Measurements from ENCODE around the gene RSBN1.

RSBN1 gene

GRCh38 chr1:113784104-113784779 is 28.0 kb downstream of the RSBN1 start:
- in situ Hi-C loops (cut with MboI; ENCODE audit: low sequenced_read_pairs, unreplicated experiment), result no loop called here
- peak; percentile 17 for DNase-seq (ENCODE audit: low spot score)
- no peak for TF ChIP-seq CTCF (IDR thresholded peaks at IDR 0.05; ENCODE audit: borderline replicate concordance, control extremely low read depth, extremely low read depth, insufficient read depth, missing control alignments)

GRCh38 chr1:113783254-113784103 is 28.8 kb downstream of the RSBN1 start:
- in situ Hi-C loops (cut with MboI; ENCODE audit: low sequenced_read_pairs, unreplicated experiment), result no loop called here
- DNase-seq (ENCODE audit: low spot score), result peak; percentile 9
- TF ChIP-seq CTCF (IDR thresholded peaks at IDR 0.05; ENCODE audit: borderline replicate concordance, control extremely low read depth, extremely low read depth, insufficient read depth, missing control alignments), result no peak

- DNase-seq (ENCODE audit: low spot score), result no peak
- in situ Hi-C loops (cut with MboI; ENCODE audit: low sequenced_read_pairs, unreplicated experiment), result no loop called here
- TF ChIP-seq CTCF (IDR thresholded peaks at IDR 0.05; ENCODE audit: borderline replicate concordance, control extremely low read depth, extremely low read depth, insufficient read depth, missing control alignments), result no peak
Observed at GRCh38 chr1:113782406-113782805, 29.9 kb downstream of the RSBN1 start.

GRCh38 chr1:113780374-113781146 is 31.7 kb downstream of the RSBN1 start:
- TF ChIP-seq CTCF (IDR thresholded peaks at IDR 0.05; ENCODE audit: borderline replicate concordance, control extremely low read depth, extremely low read depth, insufficient read depth, missing control alignments), result no peak
- in situ Hi-C loops (cut with MboI; ENCODE audit: low sequenced_read_pairs, unreplicated experiment), result no loop called here
- DNase-seq (ENCODE audit: low spot score), result no peak

- no peak for DNase-seq (ENCODE audit: low spot score)
- no peak for TF ChIP-seq CTCF (IDR thresholded peaks at IDR 0.05; ENCODE audit: borderline replicate concordance, control extremely low read depth, extremely low read depth, insufficient read depth, missing control alignments)
- in situ Hi-C loops (cut with MboI; ENCODE audit: low sequenced_read_pairs, unreplicated experiment), result no loop called here
Observed at GRCh38 chr1:113779542-113779941, 32.7 kb downstream of the RSBN1 start.

GRCh38 chr1:113777561-113777960 is 34.7 kb downstream of the RSBN1 start:
- no peak for TF ChIP-seq CTCF (IDR thresholded peaks at IDR 0.05; ENCODE audit: borderline replicate concordance, control extremely low read depth, extremely low read depth, insufficient read depth, missing control alignments)
- DNase-seq (ENCODE audit: low spot score), result no peak
- in situ Hi-C loops (cut with MboI; ENCODE audit: low sequenced_read_pairs, unreplicated experiment), result no loop called here

All from GM13976 (cell line).